Measurements from ENCODE around the gene MTIF3. TPM values are rescaled to one million over a fixed set of nuclear protein-coding genes. Genes with fewer than 3 reads are reported as not detected.

The MTIF3 gene, protein sequence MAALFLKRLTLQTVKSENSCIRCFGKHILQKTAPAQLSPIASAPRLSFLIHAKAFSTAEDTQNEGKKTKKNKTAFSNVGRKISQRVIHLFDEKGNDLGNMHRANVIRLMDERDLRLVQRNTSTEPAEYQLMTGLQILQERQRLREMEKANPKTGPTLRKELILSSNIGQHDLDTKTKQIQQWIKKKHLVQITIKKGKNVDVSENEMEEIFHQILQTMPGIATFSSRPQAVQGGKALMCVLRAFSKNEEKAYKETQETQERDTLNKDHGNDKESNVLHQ
- 33.8 TPM for polyA plus RNA-seq (2013, experiment 1 of 2; ENCODE audit: insufficient read length)
- polyA plus RNA-seq (2013, experiment 2 of 2; ENCODE audit: insufficient read length): 45.9 TPM

DNA sequence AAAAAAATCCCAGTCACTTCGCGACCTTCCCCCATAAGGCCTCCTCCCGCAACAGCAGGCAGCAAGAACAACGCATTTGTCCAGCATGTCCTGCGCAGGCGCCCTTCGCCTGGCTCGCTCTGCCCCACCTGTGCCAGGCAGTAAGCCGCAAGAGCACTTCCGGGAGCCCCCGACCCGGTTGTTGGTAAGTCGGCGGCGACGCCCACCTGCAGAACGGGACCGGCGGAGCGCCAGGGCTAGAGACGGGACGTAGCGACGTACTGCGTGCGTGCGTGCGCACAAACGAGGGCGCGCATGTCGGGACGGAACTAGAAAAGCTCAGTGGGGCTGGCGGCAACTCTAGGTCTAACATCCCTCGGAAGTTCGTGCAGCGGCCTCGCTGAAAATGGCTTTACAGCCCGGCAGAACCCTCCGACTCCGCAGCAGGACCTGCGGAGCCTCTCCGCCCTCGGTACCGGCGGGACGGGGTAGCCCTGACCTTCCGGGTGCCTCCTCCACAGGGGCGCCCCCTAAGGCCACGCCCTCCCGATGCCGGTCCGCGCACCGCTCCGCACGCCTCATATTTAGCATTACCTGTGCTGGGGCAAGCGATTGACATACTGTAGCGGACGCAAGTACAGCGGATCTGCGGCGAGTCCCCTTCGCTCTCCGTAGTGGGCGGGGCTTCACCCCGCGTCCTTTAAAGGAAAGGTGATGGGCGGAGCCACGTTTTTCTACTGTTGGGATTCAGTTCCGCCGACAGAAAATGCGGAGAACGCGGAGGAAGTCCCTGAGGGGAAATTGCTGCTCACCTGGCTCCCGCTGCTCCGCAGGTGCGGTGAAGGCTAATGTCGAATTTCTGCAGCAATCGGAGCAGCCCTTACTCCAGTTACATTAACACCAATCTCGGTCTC is at the start of gene MTIF3:
Gene MTIF3, minus strand, starts transcription at position 629 of the 893 bp plus-strand sequence. CDS start 10,116 bp downstream, outside the sequence.
- DNase-seq: peak; percentile 88

DNA sequence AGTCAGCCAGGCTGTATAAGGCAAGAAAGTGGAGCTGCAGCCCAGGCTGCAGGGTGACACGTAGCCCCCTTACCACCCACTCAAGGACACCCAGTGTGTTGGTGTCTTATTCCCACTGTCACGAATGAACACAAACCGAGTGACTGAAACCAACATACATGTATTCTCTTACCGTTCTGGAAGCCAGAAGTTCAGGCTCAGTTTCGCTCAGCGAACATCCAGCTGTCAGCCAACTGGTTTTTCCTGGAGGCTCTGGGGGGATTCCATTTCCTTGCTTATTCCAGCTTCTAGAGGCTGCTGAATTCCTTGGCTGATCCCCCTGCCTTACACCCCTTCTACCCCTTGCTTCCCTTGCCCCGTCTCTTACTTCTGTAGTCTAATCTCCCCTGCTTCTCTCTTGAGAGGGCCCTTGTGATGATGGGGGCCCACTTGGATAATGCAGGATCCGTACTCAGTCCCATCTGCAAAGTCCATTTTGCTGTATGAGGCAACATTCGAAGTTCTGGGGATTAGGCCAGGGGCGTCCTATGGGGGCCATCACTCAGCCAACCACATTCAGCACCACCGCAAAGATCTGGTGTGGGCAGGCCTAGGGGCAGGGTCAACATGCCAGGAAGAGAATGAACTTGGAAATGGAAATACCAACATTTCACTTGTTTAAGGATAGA is 47.3 kb upstream of the MTIF3 start:
- DNase-seq: no peak

DNA sequence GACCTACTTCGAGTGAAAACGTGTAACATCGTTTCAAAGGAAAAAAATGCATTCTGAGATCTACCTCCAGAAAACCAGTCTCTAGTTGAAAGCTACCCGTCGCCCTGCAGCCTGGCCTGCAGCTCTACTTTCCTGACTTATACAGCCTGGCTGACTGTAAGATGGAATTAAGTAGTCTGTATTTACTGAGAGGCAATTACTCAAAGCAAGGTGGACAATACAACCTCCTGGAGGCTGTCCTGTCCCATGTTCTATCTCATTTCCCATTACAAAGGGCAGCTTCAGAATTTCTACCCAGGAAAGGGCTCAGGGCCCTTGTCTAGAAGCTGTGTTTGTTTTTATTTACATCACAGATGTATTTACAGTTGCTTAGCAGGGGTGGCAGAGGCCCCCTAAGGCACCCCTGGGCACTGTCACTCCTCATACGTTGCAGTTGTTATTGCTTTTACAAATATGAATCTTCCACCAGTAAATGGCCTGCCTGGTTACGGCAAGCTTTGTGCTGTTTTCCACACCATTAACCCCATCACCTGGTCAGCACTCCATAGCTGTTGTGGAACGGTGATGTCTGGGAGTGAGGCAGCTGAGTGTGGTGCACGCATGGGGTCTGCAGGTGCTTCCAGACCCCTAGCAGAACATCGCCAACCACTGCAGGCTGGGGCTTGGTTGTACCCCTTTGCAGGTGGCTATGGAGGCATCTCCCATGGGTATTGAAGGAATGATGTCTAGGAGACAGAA is 46.3 kb upstream of the MTIF3 start:
- DNase-seq: no peak

DNA sequence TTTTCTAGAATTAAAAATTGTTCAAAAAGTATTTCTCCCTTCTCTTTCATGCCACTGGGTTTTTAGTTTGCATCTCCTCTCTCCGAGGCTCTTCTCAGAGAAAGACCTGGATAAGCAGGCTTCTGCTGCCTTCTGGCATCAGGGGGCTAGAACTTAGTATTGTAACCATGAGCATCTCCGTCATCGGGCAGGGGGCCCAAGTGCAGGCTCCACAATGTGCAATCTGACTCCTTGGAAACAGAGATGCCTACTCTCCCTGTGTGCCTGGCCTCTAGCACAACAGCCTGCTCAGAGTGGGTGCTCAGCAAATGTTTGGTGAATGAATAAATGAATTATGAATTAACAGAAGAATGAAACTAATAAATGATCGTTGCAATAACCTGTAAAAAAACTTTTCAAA is 45.6 kb upstream of the MTIF3 start:
- no peak for DNase-seq

DNA sequence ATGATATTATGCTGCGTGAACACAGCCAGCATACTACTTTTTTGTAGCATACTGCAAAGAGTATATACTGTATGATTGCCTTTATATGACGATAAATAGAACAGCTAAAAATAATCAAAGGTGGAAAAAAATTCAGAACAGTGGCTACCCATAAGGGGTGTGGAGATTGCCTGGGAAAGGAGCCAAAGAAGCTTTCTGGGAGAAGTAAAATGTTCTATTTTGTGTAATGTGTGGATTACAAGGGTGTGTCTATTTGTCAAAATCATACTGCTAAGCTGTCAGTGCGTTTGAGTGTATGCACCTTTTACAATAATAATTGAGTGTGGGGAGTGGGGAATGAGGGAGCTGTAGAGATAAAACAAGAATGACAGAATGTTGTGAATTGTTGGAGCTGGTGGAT is 45.2 kb upstream of the MTIF3 start:
- no peak for DNase-seq

DNA sequence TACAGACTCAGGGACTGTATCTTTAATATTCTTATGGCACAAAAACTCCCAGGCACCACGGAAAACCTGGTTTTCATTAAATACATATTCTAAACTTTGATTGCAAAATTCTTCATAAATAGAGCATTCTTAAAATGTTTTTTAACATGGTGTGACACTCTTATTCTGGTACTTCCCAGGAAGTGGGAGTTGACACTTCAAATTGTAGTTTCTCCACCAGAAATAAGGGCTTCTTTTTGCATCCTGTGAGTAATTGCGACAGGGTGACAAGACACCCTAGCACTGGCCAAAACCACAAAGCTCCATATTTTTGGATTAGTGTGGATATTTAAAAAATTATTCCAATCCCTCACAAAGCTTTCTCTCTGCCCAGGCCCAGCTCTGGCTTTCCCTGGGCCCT is 43.6 kb upstream of the MTIF3 start:
- DNase-seq: peak; percentile 19

DNA sequence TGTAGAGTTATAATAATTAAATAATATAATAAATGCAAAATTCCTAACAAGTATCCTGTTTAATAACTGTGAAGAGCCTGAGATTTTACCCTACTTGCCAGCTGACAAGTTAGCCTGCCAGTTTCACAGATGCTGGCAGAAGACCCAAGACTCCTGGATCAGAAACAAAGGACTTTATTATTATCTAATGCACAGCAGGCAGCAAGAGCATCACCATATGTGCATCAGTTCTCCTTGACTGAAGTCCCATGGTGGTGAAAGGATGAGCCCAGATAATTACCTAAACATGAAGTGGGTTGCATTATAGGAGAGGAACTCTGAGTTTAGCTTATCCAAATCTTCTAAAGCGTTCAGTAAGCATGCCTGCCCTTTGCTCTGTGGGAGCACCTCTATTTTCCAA is 39.1 kb upstream of the MTIF3 start:
- no peak for DNase-seq

DNA sequence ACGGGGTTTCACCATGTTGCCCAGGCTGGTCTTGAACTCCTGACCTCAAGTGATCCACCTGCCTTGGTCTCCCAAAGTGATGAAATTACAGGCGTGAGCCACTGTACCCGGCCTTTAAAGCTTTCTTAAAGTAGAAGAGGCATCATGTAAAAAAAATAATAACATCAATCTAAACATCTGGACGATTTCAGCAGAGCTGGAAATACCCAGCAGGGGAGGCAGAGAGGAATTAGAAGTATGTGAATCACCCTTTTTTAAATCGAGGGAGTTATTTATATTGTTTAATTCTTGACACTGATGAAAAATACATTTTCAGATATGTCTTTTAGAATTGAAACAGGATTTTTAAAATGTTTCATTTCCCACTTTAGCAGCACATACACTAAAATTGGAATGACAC is 37.4 kb upstream of the MTIF3 start:
- DNase-seq: peak; percentile 18

DNA sequence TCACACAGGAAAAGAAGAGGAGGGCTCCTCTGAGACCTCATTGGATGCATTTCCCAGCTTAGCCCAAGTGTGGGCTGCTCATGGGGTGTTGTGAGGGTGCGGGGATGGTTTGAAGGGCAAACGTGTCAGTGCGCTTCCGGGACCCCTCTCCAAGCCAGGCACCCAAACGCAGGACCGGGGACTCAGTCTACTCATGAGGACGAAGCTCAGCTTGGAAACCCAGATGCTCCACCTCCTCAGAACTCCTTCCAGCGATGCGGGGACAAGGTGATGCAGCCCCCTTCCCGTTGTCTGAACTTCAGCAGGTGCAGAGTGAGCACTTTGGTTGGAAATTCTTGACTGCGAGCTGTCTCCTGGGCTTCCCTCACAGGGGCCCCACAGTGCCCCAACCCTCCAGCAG is 33.1 kb upstream of the MTIF3 start:
- no peak for DNase-seq

DNA sequence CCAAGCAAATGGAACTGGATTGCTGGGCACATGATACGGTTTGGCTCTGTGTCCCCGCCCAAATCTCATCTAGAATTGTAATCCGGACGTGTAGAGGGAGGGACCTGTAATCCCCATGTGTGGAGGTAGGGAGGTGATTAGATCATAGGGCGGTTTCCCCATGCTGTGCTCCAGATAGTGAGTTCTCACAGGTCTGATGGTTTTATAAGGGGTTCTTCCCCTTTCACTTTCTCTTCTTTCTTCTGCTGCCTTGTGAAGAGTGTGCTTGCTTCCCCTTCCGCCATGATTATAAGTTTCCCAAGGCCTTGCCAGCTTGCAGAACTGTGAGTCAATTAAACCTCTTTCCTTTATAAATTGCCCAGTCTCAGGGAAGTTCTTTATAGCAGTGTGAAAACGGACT is 32.6 kb upstream of the MTIF3 start:
- DNase-seq: no peak

DNA sequence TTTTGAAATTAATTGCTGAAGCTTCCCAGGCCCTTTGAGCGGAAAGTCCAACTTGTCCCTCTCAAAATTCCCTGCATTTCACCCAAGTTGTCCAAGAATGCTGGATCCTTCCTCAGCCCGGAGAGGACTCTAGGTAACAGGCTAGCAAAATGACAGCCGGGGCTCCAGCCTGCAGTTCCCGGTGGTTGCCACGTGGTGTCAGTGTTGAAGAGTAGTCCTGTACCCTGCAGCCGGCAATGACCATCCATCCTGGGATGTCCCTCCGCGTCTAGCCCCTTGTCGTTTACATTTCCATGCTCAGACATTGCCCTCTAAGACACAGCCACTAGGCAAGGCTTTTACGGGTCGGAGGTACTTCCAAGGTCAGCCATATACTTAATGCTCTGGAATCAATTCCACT is 31.4 kb upstream of the MTIF3 start:
- peak; percentile 29 for DNase-seq

DNA sequence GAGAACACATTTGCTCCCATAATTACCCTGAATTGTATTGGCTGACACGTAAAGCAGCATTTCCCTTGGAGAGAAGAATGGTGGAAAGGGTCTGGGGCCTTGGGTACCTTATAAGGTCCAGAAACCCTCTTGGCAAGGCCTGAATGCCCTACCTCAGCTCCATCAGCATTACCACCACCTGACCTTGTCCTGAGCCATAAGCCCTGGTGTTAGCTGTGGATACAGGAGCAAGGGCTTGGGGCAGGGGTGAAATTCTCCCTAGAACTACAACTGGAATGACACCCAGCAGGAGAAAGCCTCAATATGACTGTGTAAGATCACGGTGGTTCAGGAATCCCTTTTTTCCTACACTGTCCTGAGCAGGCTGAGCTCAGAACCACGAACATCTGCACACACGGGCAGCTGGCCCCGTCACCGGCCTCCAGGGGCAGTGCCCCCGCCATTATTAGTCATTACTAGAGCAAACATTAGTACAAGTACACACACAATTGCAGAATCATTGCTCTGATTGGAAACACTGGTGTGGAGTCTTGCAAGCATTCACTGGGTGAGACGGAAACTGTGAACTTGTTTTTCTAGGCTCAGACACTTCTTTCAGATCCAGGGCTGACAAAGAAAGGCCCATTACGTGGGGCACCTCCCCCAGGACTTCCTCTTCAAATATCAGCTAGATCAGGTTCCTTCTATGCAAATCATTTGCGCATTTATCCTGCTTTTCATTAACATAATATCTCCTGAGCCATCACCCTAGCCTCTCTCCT is 26.8 kb upstream of the MTIF3 start:
- DNase-seq: peak; percentile 14

DNA sequence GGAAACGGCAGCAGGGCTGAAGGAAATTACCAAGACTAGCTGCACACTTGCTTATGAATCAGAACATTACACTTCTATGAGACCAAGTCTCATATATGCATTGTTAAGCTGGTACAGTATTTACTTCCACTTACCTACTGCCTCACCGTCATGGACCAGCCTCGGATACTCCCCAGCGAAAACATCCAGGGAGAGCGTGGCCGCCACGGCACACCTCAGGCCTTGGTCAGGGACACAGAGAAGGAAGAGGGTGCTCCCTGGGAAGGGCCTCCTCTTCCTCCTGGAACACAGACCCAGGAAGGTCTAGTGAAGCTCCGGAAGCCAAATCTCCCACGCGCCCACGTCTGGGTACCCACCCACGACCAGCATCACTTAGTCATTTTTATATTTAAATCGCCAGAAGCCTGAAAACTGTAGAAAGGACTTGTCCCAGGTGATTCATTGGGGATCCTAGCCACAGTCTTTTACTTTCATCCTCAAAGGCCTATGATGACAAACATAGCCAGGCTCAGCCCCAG is 24.4 kb upstream of the MTIF3 start:
- no peak for DNase-seq

DNA sequence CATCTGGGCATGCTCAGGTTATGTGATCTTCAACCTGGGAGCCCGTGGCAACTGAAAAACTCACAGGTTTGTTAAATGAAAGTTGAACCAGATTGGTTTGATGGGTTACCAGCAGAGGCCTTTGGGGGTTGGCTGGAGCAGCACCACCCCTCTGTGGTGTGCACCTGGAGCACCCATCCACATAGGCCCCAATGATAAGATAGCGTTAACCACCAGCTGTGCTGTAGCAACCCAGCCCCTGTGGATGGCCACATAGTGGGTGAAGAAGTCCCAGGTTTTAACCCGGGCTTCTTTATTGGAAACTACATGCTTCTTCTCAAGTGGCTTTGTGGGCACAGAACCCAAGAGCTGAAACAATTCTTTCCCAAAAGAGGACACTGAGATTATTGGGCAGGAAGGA is 22.6 kb upstream of the MTIF3 start:
- no peak for DNase-seq

DNA sequence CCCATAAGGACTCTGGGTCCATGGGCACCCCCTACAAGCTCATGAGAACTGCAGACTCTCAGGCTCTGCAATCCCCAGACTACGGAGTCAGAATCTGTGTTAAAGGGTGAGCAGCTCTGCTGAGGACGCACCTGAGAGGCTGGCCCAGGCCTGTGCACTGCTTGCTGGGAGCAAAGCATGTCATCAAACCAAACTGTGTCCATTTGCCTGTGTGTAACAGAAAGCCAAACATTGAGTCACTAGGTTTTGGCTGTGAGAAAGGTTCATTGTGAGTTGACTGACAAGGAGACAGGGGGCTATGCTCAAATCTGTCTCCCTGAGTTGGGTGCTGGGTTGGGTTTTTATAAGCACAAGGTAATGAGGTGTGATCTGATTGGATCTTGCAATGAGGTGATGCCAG is 22.1 kb upstream of the MTIF3 start:
- no peak for DNase-seq

DNA sequence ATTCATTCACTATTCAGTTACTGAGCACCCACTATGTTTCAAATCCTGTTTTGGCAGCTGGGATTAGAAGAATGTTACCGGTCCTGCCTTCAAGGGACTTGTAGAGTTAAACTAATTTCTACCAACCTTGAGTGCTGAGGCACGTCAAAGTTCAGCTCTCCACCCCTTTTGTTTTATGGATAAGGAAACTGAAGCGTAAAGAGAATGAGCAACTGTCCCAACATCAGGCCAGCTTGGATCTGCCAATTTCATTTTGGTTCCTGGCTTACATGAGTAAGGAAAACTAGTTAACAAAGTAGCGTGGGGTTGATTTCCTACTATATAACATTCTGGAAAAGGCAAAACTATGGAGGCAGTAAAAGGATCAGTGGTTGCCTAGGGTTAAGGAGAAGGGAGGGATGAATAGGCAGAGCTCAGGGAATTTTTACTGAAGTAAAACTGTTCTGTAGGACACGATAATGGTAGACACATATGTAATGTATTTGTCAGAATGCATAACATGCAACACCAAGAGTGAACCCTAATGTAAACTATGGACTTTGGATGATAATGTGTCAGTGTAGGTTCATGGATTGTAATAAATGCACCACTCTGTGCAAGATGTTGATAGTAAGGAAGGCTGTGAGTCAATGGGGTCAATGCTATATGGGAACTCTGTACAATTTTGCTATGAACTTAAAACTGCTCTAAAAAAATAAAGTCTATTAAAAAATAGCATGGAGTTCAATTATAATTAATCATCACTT is 19.9 kb upstream of the MTIF3 start:
- no peak for DNase-seq

DNA sequence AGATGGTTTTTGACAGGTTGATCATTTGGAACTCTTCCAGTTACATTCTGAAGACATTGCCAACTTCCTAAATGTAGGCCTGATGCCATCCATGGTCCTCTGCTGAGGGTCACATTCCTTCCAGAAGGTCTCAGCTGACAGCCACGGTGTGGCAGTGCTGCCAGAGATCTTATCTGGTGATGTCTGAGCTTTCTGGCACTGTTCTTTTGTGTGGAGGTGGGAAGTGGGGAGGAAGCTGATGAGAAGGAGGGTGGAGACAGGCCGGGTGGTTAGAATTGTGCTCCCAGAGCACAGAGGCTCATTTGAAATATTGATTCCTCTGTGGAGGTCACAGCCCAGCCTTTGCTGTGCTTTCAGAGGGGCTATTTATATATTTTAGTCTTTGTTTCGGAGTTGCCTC is 16.1 kb upstream of the MTIF3 start:
- DNase-seq: no peak

DNA sequence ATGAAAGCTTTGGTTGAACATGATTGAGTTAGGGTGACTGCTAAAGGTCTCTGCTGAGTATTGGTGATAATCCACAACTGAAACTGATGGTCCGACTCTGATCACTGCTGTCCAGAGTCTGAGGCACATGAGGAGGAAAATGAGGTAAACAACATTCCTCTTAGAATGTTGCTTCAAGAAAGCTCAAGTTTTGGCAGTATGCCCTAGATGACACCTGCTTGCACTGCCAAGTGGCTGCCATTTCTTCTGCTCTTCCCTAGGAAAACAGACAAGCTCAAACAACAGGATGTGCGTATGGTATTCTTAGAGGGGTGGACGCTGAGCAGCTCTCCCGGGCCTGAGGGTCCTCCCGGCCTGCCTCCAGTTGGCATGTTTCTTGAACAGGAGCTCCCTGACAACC is 15.2 kb upstream of the MTIF3 start:
- DNase-seq: no peak

DNA sequence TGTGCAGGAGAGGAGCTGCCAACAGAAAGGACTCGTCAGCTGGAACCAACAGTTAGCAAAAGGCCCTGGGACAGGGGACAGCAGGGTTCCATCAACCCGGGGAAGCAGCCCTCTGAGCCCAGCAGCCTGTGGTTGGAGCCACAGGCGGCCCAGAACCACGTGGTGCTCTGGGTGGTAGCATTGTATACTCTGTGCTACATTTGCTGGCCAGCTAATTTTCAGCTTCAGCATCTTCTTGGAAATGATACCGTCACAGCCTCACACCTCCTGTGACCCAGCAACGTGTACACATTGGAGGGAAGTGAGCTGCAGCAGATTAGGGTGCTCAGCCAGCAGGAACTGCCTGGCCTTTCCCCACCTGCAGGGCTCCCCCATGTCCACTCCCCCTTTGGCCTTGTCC is 13.1 kb upstream of the MTIF3 start:
- no peak for DNase-seq

DNA sequence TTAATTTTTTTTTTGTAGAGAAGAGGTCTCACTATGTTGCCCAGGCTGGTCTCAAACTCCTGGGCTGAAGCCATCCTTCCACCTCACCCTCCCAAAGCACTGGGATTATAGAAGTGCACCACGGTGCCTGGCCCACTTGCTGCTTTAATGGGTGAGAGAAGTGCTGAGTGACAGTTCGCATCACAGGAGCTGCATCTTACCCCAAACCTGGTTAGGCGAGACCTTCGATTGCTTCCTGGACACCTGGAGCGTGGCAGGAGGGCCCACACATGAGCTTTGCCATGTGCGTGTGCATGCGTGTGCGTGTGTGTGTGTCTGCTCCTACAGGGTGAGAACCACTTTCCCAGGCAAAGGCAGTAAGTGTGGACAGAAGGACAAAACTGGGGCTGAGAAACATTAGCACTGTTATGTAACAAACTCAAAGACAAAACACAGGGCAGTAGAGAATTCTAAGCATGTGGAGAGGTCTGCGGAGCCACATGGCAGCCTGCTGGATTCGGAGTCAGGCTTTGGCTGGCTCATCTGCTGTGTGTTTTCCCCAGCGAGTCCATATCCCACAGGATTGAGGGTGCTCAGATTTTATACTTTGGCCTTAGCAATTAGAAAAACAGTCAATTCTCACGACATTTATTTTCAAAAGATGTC is 11.7 kb upstream of the MTIF3 start:
- DNase-seq: no peak
